HUES6 (cell line): ENCODE measurements around the gene SPEG.

Source experiments
- H3K27ac ChIP-seq: 2 replicates; pipeline ENCODE4 v1.7.0; 2013; ENCODE audit warnings: low read depth, mild to moderate bottlenecking, low read length, inconsistent platforms
- H3K27me3 ChIP-seq: 2 replicates; pipeline ENCODE4 v1.6.1; 2013; ENCODE audit warnings: low read length; ENCODE audit not compliant: control insufficient read depth, insufficient read depth
- H3K36me3 ChIP-seq: 2 replicates; pipeline ENCODE4 v1.6.1; 2013; ENCODE audit warnings: low read length; ENCODE audit not compliant: control insufficient read depth, insufficient read depth
- H3K4me1 ChIP-seq: 2 replicates; pipeline ENCODE4 v1.6.1; 2013; ENCODE audit warnings: low read length; ENCODE audit not compliant: control insufficient read depth, insufficient read depth
- H3K4me3 ChIP-seq: 2 replicates; pipeline ENCODE4 v1.5.1; 2013; ENCODE audit warnings: low read depth, low read length
- H3K9ac ChIP-seq: one replicate; pipeline ENCODE4 v1.6.1; 2013; ENCODE audit warnings: mild to moderate bottlenecking, low read length
- H3K9me3 ChIP-seq: 2 replicates; pipeline ENCODE4 v1.6.1; 2013; ENCODE audit warnings: low read depth, low read length; ENCODE audit not compliant: control insufficient read depth, insufficient read depth

Gene SPEG

GRCh38 chr2:219437690-219438206 lies 3.1 kb downstream of the SPEG start:
- Histone ChIP-seq H3K9me3 (no peaks in the 10 kb centered on the region), H3K36me3 (no peaks in the 10 kb centered on the region), H3K4me1 (peaks cover 20% of the 10 kb centered on the region), H3K27me3 (peaks cover 56% of the 10 kb centered on the region), H3K9ac (no peak overlapping the region), H3K4me3 (no peak overlapping the region), H3K27ac (no peak overlapping the region)

- Histone ChIP-seq H3K9ac (no peak overlapping the region), H3K4me1 (peaks cover 20% of the 10 kb centered on the region), H3K4me3 (no peak overlapping the region), H3K27ac (no peak overlapping the region), H3K36me3 (no peaks in the 10 kb centered on the region), H3K9me3 (no peaks in the 10 kb centered on the region), H3K27me3 (peaks cover 63% of the 10 kb centered on the region)
Measured at GRCh38 chr2:219438453-219438852, 3.8 kb downstream of the SPEG start.

DNA sequence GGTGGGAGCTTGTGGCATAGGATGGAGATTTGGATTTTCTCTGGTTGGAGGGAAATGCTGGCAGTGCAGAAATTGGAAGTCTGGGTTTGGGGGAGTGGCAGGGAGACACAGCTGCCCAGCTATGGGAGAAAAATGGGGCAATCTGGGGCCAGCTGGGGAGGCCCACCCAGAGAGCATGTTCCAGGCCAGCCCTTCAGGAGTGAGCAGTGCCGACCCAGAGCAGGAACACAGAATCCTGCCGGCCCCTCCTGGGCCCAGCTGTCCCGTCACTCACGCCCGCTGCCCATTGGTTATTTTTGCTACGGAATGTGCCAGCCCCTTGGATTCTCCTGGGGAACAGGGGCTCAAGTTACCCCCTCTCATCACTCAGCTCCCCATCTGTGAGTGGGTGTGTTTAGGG lies 4.9 kb downstream of the SPEG start:
- Histone ChIP-seq H3K27ac (no peak overlapping the region), H3K36me3 (no peaks in the 10 kb centered on the region), H3K9ac (no peak overlapping the region), H3K9me3 (no peaks in the 10 kb centered on the region), H3K4me1 (peaks cover 15% of the 10 kb centered on the region), H3K4me3 (no peak overlapping the region), H3K27me3 (peaks cover 67% of the 10 kb centered on the region)

GRCh38 chr2:219440388-219441256 lies 6.0 kb downstream of the SPEG start:
- Histone ChIP-seq H3K4me3 (peak overlapping the region; percentile 77), H3K27me3 (peaks cover 60% of the 10 kb centered on the region), H3K27ac (no peak overlapping the region), H3K36me3 (no peaks in the 10 kb centered on the region), H3K9ac (no peak overlapping the region), H3K4me1 (peaks cover 8% of the 10 kb centered on the region), H3K9me3 (no peaks in the 10 kb centered on the region)

GRCh38 chr2:219441451-219442255 lies 7.0 kb downstream of the SPEG start:
- no peak overlapping the region for H3K27ac ChIP-seq
- H3K4me3 ChIP-seq: peak overlapping the region; percentile 77
- H3K9me3 ChIP-seq: no peaks in the 10 kb centered on the region
- H3K36me3 ChIP-seq: no peaks in the 10 kb centered on the region
- peaks cover 50% of the 10 kb centered on the region for H3K27me3 ChIP-seq
- H3K4me1 ChIP-seq: peaks cover 17% of the 10 kb centered on the region
- H3K9ac ChIP-seq: no peak overlapping the region

- Histone ChIP-seq H3K9ac (no peak overlapping the region), H3K27ac (no peak overlapping the region), H3K4me3 (peak overlapping the region; percentile 54)
Measured at GRCh38 chr2:219442256-219443015, 7.8 kb downstream of the SPEG start.

DNA sequence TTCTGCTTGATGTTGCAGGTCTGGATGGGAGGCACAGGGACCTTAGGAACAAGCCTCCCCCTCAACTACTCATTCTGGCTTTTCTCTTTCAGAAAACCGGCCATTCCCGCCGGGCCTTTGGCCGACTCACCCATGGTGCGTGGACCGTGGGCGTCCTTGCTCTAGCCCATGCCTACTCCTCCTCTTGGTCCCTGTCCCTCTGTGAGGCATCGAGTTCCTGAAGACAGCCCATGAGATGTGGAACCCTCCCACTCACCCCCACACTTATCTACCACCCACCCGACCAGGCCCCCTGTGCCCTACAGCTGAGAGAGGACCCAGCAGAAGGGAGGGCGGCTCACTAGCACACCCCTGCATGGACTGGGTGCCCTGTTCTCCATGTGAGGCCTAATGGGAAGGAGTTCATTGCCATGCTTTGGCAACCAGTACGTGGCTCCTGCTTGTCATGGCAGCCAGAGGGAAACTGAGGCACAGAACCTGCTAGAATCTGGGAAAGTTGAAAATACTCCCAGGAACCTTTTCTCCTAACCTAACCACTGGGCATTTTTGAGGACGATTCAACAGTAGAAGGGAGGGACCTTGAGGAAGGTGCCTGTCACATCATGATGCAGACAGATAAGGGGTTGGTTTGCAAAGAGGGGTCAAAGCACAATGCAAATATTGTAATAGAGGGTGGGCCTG lies 8.5 kb downstream of the SPEG start:
- H3K27me3 ChIP-seq: peaks cover 49% of the 10 kb centered on the region

More at GRCh38 chr2:219442256-219443015, 7.8 kb downstream of the SPEG start:
- Histone ChIP-seq H3K36me3 (no peaks in the 10 kb centered on the region), H3K4me1 (peaks cover 17% of the 10 kb centered on the region), H3K9me3 (no peaks in the 10 kb centered on the region), H3K27me3 (peaks cover 48% of the 10 kb centered on the region)

GRCh38 chr2:219443697-219444023 lies 9.0 kb downstream of the SPEG start:
- Histone ChIP-seq H3K4me1 (peaks cover 19% of the 10 kb centered on the region), H3K4me3 (no peak overlapping the region), H3K9ac (no peak overlapping the region), H3K27ac (no peak overlapping the region), H3K36me3 (no peaks in the 10 kb centered on the region), H3K9me3 (no peaks in the 10 kb centered on the region), H3K27me3 (peaks cover 49% of the 10 kb centered on the region)

More for the DNA sequence above, 8.5 kb downstream of the SPEG start:
- Histone ChIP-seq H3K27ac (no peak overlapping the region), H3K9me3 (no peaks in the 10 kb centered on the region), H3K4me3 (peak overlapping the region; percentile 54; the same call in 1 of the 2 replicates), H3K4me1 (peaks cover 17% of the 10 kb centered on the region), H3K36me3 (no peaks in the 10 kb centered on the region), H3K9ac (no peak overlapping the region)

- Histone ChIP-seq H3K9me3 (no peaks in the 10 kb centered on the region), H3K27ac (no peak overlapping the region), H3K36me3 (peaks cover 5% of the 10 kb centered on the region; the same call in 1 of the 2 replicates), H3K4me3 (no peak overlapping the region), H3K9ac (no peak overlapping the region), H3K4me1 (peaks cover 25% of the 10 kb centered on the region), H3K27me3 (peaks cover 46% of the 10 kb centered on the region)
Measured at GRCh38 chr2:219444566-219445091, 10.0 kb downstream of the SPEG start.

DNA sequence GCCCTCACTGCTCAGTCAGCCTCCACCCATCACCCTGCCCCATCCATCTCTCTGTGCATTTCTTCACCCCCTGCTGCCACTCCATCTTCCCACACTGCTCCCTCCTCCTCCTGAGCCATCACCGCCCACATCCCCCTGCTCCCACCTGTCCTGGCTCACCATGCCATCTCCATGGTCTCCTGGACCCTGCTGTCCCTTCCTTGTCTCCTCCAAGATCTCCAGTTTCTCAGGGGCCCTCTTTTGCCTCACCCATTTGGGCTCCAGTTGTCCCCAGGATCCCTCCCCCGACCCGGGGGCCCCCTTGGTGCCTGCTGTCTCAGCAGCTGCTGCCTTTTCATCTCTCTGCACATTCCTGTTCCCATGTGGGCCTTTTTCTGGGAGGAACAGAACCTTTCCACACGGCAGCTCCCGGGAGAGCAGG lies 10.6 kb downstream of the SPEG start:
- Histone ChIP-seq H3K4me1 (peaks cover 25% of the 10 kb centered on the region), H3K9me3 (no peaks in the 10 kb centered on the region), H3K27ac (no peak overlapping the region), H3K4me3 (no peak overlapping the region), H3K27me3 (peaks cover 52% of the 10 kb centered on the region), H3K36me3 (peaks cover 8% of the 10 kb centered on the region; the same call in 1 of the 2 replicates), H3K9ac (no peak overlapping the region)
